GM12878 (cell line): ENCODE data around the gene FAM193B. TPM values are rescaled to one million over a fixed set of nuclear protein-coding genes. Genes with fewer than 3 reads are reported as not detected.

ENCODE experiments used
- CBX5 ChIP-seq: sonication (generic); IDR thresholded peaks from 2 replicates; pipeline ENCODE4 v1.6.1; 2016; ENCODE audit warnings: low read depth, moderate library complexity, mild to moderate bottlenecking, inconsistent platforms
- FOXM1 ChIP-seq: IDR thresholded peaks from 2 replicates; pipeline ENCODE4 v1.6.1; 2012; ENCODE audit warnings: low read depth, mild to moderate bottlenecking, inconsistent platforms, low read length, moderate library complexity
- NFXL1 ChIP-seq: fragments of 450-650 bp; IDR thresholded peaks from 2 replicates; pipeline ENCODE4 v1.6.1; 2017; ENCODE audit warnings: antibody characterized with exemption, mild to moderate bottlenecking, borderline replicate concordance
- NR2F1 ChIP-seq: fragments of 450-650 bp; conservative IDR thresholded peaks from 2 replicates; pipeline ENCODE4 v1.6.1; 2017; ENCODE audit warnings: mild to moderate bottlenecking
- POLR2AphosphoS5 ChIP-seq: IDR thresholded peaks from 2 replicates; pipeline ENCODE4 v1.6.1; 2011; ENCODE audit warnings: mild to moderate bottlenecking, low read length, inconsistent platforms
- RAD51 ChIP-seq: fragments of 450-650 bp; IDR thresholded peaks from 2 replicates; pipeline ENCODE4 v1.6.1; 2016; ENCODE audit warnings: moderate library complexity, mild to moderate bottlenecking, inconsistent platforms
- RB1 ChIP-seq: fragments of 450-650 bp; formaldehyde crosslinking; IDR thresholded peaks from 2 replicates; pipeline ENCODE4 v1.6.1; 2017; ENCODE audit warnings: mild to moderate bottlenecking, borderline replicate concordance
- SREBF2 ChIP-seq: IDR thresholded peaks from 2 replicates; pipeline ENCODE4 v1.6.1; 2012; ENCODE audit warnings: mild to moderate bottlenecking, low read length
- STAT1 ChIP-seq: fragments of 450-650 bp; conservative IDR thresholded peaks from 2 replicates; pipeline ENCODE4 v1.6.1; 2014; ENCODE audit warnings: antibody characterized with exemption, mild to moderate bottlenecking
- ZNF207 ChIP-seq: fragments of 450-650 bp; IDR thresholded peaks from 2 replicates; pipeline ENCODE4 v1.6.1; 2014; ENCODE audit warnings: antibody characterized with exemption, mild to moderate bottlenecking, borderline replicate concordance
- ZNF384 ChIP-seq: IDR thresholded peaks from 2 replicates; pipeline ENCODE4 v1.6.1; 2012; ENCODE audit warnings: low read depth, mild to moderate bottlenecking, low read length, improper control_type of control experiment, borderline replicate concordance
- polyA plus RNA-seq, 11 experiments: library from polyadenylated mRNA; depleted of rRNA in 4 of 11; unstranded in 6 of 11; stranded (reverse) in 5 of 11; fragments of >200 nt; fragmentation: Nextera tagmentation in 4 of 11; fragmentation: Illumina TruSeq in 1 of 11; extraction: Ambion mirVana in 4 of 11; extraction: Trizol in 1 of 11; gene quantifications; 1 replicate in 1 of 11; 2 replicates in 10 of 11; pipeline versions ENCODE4 v1.2.1 to v1.2.3, GENCODE V29; 2011 to 2016; ENCODE audit warnings: inconsistent platforms in 2 of 11, missing spikeins in 2 of 11, low read depth in 1 of 11
- total RNA-seq, 4 experiments: library from RNA; depleted of rRNA in 3 of 4; stranded (reverse); fragments of >200 nt in 3 of 4; fragmentation: Illumina TruSeq in 1 of 4; extraction: Trizol in 1 of 4; gene quantifications; 2 replicates each; pipeline versions ENCODE4 v1.2.1 to v1.2.3, GENCODE V29; 2013 to 2021
- TF ChIP-seq, protein P1 (sequence below): fragments of 450-650 bp; IDR thresholded peaks from 2 replicates; pipeline ENCODE4 v1.6.1; 2017; ENCODE audit warnings: mild to moderate bottlenecking, moderate library complexity
- TF ChIP-seq, protein P2 (sequence below): fragments of 450-650 bp; IDR thresholded peaks from 2 replicates; pipeline ENCODE4 v1.6.1; 2017; ENCODE audit warnings: mild to moderate bottlenecking, low read depth, inconsistent platforms; ENCODE audit not compliant: poor library complexity, severe bottlenecking
- TF ChIP-seq, protein P3 (sequence below): fragments of 150-350 bp; IDR thresholded peaks from 2 replicates; pipeline ENCODE4 v1.6.1; 2016; ENCODE audit warnings: low read depth, low read length
- TF ChIP-seq, protein P4 (sequence below): fragments of 150-350 bp; IDR thresholded peaks from 2 replicates; pipeline ENCODE4 v1.6.1; 2014; ENCODE audit warnings: mild to moderate bottlenecking, low read depth, low read length

FAM193B gene
- total and polyA plus RNA-seq, 10 of the 15 experiments (the other 5 are each of a cell fraction or from before 2014, with no cell fraction given), result 3.3 to 47.0 (median 25.1) TPM

GRCh38 chr5:177497292-177498012, 56.9 kb downstream of the FAM193B start, which contains the start of gene PDLIM7 (continued):
- TF ChIP-seq, protein P1, sequence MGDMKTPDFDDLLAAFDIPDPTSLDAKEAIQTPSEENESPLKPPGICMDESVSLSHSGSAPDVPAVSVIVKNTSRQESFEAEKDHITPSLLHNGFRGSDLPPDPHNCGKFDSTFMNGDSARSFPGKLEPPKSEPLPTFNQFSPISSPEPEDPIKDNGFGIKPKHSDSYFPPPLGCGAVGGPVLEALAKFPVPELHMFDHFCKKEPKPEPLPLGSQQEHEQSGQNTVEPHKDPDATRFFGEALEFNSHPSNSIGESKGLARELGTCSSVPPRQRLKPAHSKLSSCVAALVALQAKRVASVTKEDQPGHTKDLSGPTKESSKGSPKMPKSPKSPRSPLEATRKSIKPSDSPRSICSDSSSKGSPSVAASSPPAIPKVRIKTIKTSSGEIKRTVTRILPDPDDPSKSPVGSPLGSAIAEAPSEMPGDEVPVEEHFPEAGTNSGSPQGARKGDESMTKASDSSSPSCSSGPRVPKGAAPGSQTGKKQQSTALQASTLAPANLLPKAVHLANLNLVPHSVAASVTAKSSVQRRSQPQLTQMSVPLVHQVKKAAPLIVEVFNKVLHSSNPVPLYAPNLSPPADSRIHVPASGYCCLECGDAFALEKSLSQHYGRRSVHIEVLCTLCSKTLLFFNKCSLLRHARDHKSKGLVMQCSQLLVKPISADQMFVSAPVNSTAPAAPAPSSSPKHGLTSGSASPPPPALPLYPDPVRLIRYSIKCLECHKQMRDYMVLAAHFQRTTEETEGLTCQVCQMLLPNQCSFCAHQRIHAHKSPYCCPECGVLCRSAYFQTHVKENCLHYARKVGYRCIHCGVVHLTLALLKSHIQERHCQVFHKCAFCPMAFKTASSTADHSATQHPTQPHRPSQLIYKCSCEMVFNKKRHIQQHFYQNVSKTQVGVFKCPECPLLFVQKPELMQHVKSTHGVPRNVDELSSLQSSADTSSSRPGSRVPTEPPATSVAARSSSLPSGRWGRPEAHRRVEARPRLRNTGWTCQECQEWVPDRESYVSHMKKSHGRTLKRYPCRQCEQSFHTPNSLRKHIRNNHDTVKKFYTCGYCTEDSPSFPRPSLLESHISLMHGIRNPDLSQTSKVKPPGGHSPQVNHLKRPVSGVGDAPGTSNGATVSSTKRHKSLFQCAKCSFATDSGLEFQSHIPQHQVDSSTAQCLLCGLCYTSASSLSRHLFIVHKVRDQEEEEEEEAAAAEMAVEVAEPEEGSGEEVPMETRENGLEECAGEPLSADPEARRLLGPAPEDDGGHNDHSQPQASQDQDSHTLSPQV, result no peak
- TF ChIP-seq SREBF2 (no peak), FOXM1 (no peak), NR2F1 (peak; percentile 93), STAT1 (no peak), POLR2AphosphoS5 (peak; percentile 95), RB1 (no peak; the same call in 1 of the 2 replicates), ZNF207 (no peak), RAD51 (no peak), ZNF384 (no peak), NFXL1 (no peak), CBX5 (no peak)
- TF ChIP-seq, protein P2, sequence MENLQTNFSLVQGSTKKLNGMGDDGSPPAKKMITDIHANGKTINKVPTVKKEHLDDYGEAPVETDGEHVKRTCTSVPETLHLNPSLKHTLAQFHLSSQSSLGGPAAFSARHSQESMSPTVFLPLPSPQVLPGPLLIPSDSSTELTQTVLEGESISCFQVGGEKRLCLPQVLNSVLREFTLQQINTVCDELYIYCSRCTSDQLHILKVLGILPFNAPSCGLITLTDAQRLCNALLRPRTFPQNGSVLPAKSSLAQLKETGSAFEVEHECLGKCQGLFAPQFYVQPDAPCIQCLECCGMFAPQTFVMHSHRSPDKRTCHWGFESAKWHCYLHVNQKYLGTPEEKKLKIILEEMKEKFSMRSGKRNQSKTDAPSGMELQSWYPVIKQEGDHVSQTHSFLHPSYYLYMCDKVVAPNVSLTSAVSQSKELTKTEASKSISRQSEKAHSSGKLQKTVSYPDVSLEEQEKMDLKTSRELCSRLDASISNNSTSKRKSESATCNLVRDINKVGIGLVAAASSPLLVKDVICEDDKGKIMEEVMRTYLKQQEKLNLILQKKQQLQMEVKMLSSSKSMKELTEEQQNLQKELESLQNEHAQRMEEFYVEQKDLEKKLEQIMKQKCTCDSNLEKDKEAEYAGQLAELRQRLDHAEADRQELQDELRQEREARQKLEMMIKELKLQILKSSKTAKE, result no peak
- TF ChIP-seq, protein P3, sequence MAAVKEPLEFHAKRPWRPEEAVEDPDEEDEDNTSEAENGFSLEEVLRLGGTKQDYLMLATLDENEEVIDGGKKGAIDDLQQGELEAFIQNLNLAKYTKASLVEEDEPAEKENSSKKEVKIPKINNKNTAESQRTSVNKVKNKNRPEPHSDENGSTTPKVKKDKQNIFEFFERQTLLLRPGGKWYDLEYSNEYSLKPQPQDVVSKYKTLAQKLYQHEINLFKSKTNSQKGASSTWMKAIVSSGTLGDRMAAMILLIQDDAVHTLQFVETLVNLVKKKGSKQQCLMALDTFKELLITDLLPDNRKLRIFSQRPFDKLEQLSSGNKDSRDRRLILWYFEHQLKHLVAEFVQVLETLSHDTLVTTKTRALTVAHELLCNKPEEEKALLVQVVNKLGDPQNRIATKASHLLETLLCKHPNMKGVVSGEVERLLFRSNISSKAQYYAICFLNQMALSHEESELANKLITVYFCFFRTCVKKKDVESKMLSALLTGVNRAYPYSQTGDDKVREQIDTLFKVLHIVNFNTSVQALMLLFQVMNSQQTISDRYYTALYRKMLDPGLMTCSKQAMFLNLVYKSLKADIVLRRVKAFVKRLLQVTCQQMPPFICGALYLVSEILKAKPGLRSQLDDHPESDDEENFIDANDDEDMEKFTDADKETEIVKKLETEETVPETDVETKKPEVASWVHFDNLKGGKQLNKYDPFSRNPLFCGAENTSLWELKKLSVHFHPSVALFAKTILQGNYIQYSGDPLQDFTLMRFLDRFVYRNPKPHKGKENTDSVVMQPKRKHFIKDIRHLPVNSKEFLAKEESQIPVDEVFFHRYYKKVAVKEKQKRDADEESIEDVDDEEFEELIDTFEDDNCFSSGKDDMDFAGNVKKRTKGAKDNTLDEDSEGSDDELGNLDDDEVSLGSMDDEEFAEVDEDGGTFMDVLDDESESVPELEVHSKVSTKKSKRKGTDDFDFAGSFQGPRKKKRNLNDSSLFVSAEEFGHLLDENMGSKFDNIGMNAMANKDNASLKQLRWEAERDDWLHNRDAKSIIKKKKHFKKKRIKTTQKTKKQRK, result no peak
- TF ChIP-seq, protein P4, sequence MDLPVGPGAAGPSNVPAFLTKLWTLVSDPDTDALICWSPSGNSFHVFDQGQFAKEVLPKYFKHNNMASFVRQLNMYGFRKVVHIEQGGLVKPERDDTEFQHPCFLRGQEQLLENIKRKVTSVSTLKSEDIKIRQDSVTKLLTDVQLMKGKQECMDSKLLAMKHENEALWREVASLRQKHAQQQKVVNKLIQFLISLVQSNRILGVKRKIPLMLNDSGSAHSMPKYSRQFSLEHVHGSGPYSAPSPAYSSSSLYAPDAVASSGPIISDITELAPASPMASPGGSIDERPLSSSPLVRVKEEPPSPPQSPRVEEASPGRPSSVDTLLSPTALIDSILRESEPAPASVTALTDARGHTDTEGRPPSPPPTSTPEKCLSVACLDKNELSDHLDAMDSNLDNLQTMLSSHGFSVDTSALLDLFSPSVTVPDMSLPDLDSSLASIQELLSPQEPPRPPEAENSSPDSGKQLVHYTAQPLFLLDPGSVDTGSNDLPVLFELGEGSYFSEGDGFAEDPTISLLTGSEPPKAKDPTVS, result no peak
